ENCODE results near the gene ENSA. TPM values are rescaled to one million over a fixed set of nuclear protein-coding genes. Genes with fewer than 3 reads are reported as not detected.
"Not testable (repeated sequence)": the region's sequence is repeated elsewhere in the genome, so short reads cannot be mapped to it uniquely, and the experiment has no call there.

Gene ENSA
- total RNA-seq, 1 experiment from 2014 or later = 254 TPM

DNA sequence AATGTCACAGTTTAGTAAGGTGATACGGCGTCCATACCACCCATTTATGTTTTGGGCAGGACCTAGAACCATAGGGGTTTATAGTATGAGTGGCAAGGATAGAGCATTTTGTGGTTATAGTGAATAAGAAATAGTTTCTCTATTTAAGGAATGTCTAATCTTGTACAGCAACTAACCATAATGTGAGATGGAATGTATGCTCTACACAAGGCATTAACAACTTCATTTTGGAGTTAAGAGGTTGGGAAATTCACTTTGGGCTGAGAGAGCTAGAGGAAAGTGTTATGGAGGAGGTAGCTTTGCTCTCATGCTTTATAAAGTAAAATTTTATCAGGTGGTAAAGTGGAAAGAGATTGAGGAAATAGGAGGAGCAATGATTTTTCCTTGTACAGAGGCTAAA is 47.0 kb downstream of the ENSA start:
- ChIA-PET POLR2A (interaction anchor here (0.6 kb wide), 1 partner anchor 231 kb away, joined by 3 read pairs; no protein-coding TSS in a partner anchor), CTCF (interaction anchor here (1.1 kb wide), 1 partner anchor 23 kb away, joined by 3 read pairs; no protein-coding TSS in a partner anchor)
- peak overlapping the region; percentile 67; the same call in 1 of the 2 replicates for H3K27ac Mint-ChIP-seq
- peaks cover 11% of the 10 kb centered on the region for H3K4me1 Mint-ChIP-seq
- ATAC-seq (no peak), DNase-seq (ENCODE audit: low spot score) (no peak)
- TF ChIP-seq, protein P1, sequence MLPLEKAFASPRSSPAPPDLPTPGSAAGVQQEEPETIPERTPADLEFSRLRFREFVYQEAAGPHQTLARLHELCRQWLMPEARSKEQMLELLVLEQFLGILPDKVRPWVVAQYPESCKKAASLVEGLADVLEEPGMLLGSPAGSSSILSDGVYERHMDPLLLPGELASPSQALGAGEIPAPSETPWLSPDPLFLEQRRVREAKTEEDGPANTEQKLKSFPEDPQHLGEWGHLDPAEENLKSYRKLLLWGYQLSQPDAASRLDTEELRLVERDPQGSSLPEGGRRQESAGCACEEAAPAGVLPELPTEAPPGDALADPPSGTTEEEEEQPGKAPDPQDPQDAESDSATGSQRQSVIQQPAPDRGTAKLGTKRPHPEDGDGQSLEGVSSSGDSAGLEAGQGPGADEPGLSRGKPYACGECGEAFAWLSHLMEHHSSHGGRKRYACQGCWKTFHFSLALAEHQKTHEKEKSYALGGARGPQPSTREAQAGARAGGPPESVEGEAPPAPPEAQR (CRISPR knock-in tag; IDR thresholded peaks at IDR 0.05) = no peak
- TF ChIP-seq ZNF263 (CRISPR knock-in tag; IDR thresholded peaks at IDR 0.05; ENCODE audit: low read depth) = no peak
- no peak for TF ChIP-seq NFYB (CRISPR knock-in tag; conservative IDR thresholded peaks at IDR 0.05; ENCODE audit: low read depth)
- TF ChIP-seq, protein P2, sequence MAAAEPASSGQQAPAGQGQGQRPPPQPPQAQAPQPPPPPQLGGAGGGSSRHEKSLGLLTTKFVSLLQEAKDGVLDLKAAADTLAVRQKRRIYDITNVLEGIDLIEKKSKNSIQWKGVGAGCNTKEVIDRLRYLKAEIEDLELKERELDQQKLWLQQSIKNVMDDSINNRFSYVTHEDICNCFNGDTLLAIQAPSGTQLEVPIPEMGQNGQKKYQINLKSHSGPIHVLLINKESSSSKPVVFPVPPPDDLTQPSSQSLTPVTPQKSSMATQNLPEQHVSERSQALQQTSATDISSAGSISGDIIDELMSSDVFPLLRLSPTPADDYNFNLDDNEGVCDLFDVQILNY (CRISPR knock-in tag; IDR thresholded peaks at IDR 0.05) = no peak
- TF ChIP-seq GTF2I (CRISPR knock-in tag; conservative IDR thresholded peaks at IDR 0.05) = no peak
- TF ChIP-seq ELF4 (CRISPR knock-in tag; IDR thresholded peaks at IDR 0.05; ENCODE audit: low read depth) = no peak
- peaks cover 19% of the 10 kb centered on the region for H3K36me3 Mint-ChIP-seq
- H3K9me3 Mint-ChIP-seq = no peaks in the 10 kb centered on the region
- H3K4me3 Mint-ChIP-seq = no peak overlapping the region
- no peaks in the 10 kb centered on the region; the same call in 1 of the 2 replicates for H3K27me3 Mint-ChIP-seq (ENCODE audit: low read depth)

DNA sequence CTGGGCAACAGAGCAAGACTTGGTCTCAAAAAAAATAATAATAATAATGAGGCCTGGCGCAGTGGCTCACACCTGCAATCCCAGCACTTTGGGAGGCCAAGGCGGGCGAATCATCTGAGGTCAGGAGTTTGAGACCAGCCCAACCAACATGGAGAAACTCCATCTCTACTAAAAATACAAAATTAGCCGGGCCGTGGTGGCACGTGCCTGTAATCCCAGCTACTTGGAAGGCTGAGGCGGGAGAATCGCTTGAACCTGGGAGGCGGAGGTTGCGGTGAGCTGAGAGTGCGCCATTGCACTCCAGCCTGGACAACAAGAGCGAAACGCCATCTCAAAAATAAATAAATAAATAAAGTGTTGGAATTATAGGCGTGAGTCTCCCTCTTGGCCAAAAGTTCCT is 47.5 kb downstream of the ENSA start:
- peaks cover 23% of the 10 kb centered on the region for H3K36me3 Mint-ChIP-seq
- CTCF ChIA-PET; H3K9me3 Mint-ChIP-seq; H3K27ac Mint-ChIP-seq; H3K27me3 Mint-ChIP-seq (ENCODE audit: low read depth); H3K4me3 Mint-ChIP-seq; ATAC-seq; DNase-seq (ENCODE audit: low spot score): not testable (repeated sequence)
- POLR2A ChIA-PET = interaction anchor here (0.6 kb wide), 1 partner anchor 232 kb away, joined by 3 read pairs; no protein-coding TSS in a partner anchor
- peaks cover 14% of the 10 kb centered on the region for H3K4me1 Mint-ChIP-seq

DNA sequence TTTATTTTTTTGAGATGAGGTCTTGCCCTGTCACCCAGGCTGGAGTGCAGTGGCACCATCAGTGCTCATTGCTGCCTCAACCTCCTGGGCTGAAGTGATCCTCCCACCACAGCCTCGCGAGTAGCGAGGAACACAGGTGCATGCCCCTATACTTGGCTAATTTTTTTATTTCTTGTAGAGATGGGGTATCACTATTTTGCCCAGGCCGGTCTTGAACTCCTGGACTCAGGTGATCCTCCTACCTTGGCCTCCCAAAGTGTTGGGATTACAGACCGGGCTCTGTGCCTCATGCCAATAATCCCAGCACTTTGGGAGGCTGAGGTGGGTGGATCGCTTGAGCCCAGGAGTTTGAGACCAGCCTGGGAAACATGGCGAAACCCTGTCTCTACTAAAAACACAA is 48.0 kb downstream of the ENSA start:
- H3K4me1 Mint-ChIP-seq = peaks cover 19% of the 10 kb centered on the region
- H3K27ac Mint-ChIP-seq; H3K9me3 Mint-ChIP-seq; H3K4me3 Mint-ChIP-seq; ATAC-seq; DNase-seq (ENCODE audit: low spot score); H3K27me3 Mint-ChIP-seq (ENCODE audit: low read depth); CTCF ChIA-PET: not testable (repeated sequence)
- POLR2A ChIA-PET = interaction anchor here (0.6 to 9.4 kb wide), 2 partner anchors 18 to 232 kb away, joined by 3 to 188 read pairs; no protein-coding TSS in a partner anchor
- peaks cover 28% of the 10 kb centered on the region for H3K36me3 Mint-ChIP-seq

DNA sequence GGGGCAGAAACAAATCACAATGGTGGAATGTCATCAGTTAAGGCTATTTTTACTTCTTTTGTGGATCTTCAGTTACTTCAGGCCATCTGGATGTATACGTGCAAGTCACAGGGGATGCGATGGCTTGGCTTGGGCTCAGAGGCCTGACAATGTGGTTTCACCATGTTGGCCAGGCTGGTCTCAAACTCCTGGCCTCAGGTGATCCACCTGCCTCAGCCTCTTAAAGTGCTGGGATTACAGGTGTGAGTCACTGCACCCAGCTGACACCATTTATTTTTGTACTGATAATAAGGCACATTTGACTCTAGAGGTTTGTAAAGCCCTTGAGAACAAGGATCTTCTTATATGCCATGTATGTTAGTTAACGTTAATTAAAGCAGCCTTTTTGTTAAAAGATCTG is 48.4 kb downstream of the ENSA start:
- DNase-seq (ENCODE audit: low spot score); H3K27me3 Mint-ChIP-seq (ENCODE audit: low read depth); H3K9me3 Mint-ChIP-seq; ATAC-seq; CTCF ChIA-PET: not testable (repeated sequence)
- peaks cover 24% of the 10 kb centered on the region for H3K4me1 Mint-ChIP-seq
- H3K27ac Mint-ChIP-seq = peak overlapping the region; percentile 100
- POLR2A ChIA-PET = interaction anchor here (0.6 to 9.4 kb wide), 4 partner anchors 11 to 702 kb away, joined by 4 to 188 read pairs (median 65); no protein-coding TSS in a partner anchor
- H3K36me3 Mint-ChIP-seq = peaks cover 33% of the 10 kb centered on the region
- H3K4me3 Mint-ChIP-seq = peak overlapping the region; percentile 83

DNA sequence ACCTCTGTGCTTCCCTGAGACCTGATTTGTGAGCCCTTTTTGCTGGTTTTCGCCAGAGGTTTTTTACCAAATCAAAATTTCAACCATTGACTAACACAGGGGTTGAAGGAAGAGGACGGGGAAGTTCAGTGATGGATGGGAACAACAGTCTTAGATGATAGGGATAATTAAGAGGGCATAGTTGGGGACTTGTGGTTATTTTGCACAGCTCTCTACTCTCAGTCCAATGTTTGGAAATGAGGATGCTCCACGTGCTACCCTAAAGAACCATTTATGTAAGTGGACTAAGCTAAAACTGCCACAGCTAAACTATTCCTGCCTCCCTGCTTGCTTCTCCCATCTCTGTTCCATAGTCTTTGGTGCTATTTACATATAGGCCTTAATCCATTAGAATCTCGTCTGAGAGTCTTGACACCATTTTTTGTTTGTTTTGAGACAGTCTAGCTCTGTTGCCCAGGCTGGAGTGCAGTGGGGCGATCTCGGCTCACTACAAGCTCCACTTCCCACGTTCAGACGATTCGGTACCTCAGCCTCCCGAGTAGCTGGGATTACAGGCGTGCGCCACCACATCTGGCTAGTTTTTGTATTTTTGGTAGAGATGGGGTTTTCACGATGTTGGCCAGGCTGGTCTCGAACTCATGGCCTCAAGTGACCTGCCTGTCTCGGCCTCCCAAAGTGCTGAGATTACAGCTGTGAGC is 49.3 kb downstream of the ENSA start:
- CTCF ChIA-PET = interaction anchor here (1.0 to 2.6 kb wide), 12 partner anchors 9 to 426 kb away, joined by 3 to 59 read pairs (median 7); partner anchors contain the start of genes ENSA, FALEC and MINDY1
- Mint-ChIP-seq H3K4me3 (peak overlapping the region; percentile 83), H3K27me3 (ENCODE audit: low read depth) (no peaks in the 10 kb centered on the region; the same call in 1 of the 2 replicates), H3K27ac (peak overlapping the region; percentile 100), H3K36me3 (peaks cover 40% of the 10 kb centered on the region), H3K4me1 (peaks cover 32% of the 10 kb centered on the region), H3K9me3 (no peaks in the 10 kb centered on the region)
- no peak for DNase-seq (ENCODE audit: low spot score)
- ATAC-seq = no peak
- TF ChIP-seq, protein P3, sequence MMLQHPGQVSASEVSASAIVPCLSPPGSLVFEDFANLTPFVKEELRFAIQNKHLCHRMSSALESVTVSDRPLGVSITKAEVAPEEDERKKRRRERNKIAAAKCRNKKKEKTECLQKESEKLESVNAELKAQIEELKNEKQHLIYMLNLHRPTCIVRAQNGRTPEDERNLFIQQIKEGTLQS (CRISPR knock-in tag; conservative IDR thresholded peaks at IDR 0.05) = 0 out of 2 replicates have a peak, but pooled peaks have one; percentile 11
- TF ChIP-seq FOXP1 (CRISPR knock-in tag; IDR thresholded peaks at IDR 0.05; ENCODE audit: borderline replicate concordance) = 0 out of 2 replicates have a peak, but pooled peaks have one; percentile 26
- TF ChIP-seq IRF2 (CRISPR knock-in tag; IDR thresholded peaks at IDR 0.05; ENCODE audit: borderline replicate concordance, low read depth) = no peak
- POLR2A ChIA-PET = interaction anchor here (0.6 to 9.4 kb wide), 23 partner anchors 9 to 703 kb away, joined by 3 to 188 read pairs (median 4); partner anchors contain the start of genes CTSK, ENSA, FALEC and GOLPH3L

Measured in WTC11 (cell line).